ENCODE measurements around the gene NANP. TPM values are rescaled to one million over a fixed set of nuclear protein-coding genes. Genes with fewer than 3 reads are reported as not detected.

The NANP gene
- total and polyA plus RNA-seq, 9 of the 15 experiments (the other 6 are each of a cell fraction or from before 2014, with no cell fraction given), result 5.4 to 8.4 (median 6.9) TPM

- no TSS peak for BruUV-seq (replicated peaks)
- ATAC-seq (no peak), DNase-seq (ENCODE audit: extremely low read depth in 1 of 4, low spot score in 3 of 4) (no peak), FAIRE-seq (no peak)
- Histone ChIP-seq H3K27ac (ENCODE audit: extremely low read depth, low read depth, low read length) (no peak overlapping the region), H3K9me3 (replicated peaks; ENCODE audit: control insufficient read depth, insufficient read depth, low read depth, low read length) (no peaks in the 10 kb centered on the region), H3K4me3 (no peak overlapping the region), H3K4me2 (ENCODE audit: insufficient read depth, low read length) (no peak overlapping the region), H3K9ac (ENCODE audit: insufficient read depth in 1 of 2, low read depth in 2 of 2, low read length in 2 of 2) (no peak overlapping the region), H3K9me1 (ENCODE audit: control insufficient read depth, insufficient read depth, low read length) (no peaks in the 10 kb centered on the region), H3K36me3 (ENCODE audit: control insufficient read depth, insufficient read depth, low read length) (no peaks in the 10 kb centered on the region), H4K20me1 (replicated peaks; ENCODE audit: control insufficient read depth, insufficient read depth, low read length) (no peaks in the 10 kb centered on the region), H3K4me1 (replicated peaks in 1 of 2; ENCODE audit: control insufficient read depth in 2 of 2, insufficient read depth in 2 of 2, low read length in 2 of 2) (peaks cover 0 to 4% of the 10 kb centered on the region in 2 experiments; a peak in 1 of 5 replicates), H3K27me3 (ENCODE audit: control insufficient read depth in 2 of 2, insufficient read depth in 2 of 2, low read length in 2 of 2) (no peaks in the 10 kb centered on the region), H2AFZ (ENCODE audit: low read depth, low read length) (no peak overlapping the region), H3K79me2 (ENCODE audit: control insufficient read depth, insufficient read depth, low read length) (no peaks in the 10 kb centered on the region)
- in situ Hi-C loops (cut with MboI), result no loop called here
- ChIA-PET CTCF (ENCODE audit: low intra/inter-chr PET ratio) (no interaction called here), POLR2A (interaction anchor here (0.5 kb wide), 1 partner anchor 15 kb away, joined by 3 read pairs; no protein-coding TSS in a partner anchor)
- TF ChIP-seq HMBOX1 (IDR thresholded peaks at IDR 0.05) (no peak), ZBTB12 (CRISPR knock-in tag; IDR thresholded peaks at IDR 0.05) (no peak)
- intact Hi-C loops (cut with micrococcal nuclease), result no loop called here
- 3% methylated on average over 6 of the region's 10 CpGs for WGBS (ENCODE audit: insufficient coverage, low coverage, missing lambda C conversion rate)
These were observed 23.2 kb downstream of the NANP start for GRCh38 chr20:25600632-25601031.
